ENCODE measurements around the gene TCF4.

TCF4 gene

DNA sequence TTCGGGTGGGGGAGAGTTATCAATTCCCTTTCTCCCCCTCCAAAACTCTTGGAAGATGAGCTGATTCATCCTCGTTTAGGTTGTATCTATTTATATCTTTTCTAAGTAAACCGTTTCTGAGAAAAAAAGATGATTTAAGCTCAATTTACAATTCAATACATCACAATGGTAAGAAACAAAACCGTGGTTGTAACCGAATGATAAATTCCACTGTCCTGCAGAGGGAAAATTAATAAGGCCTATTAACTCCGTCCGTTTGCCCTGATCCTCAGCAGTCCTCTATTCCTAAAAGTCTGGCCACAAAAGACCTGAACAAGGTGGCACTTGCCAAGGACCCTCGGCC lies 286.2 kb downstream of the TCF4 start:
- Histone ChIP-seq H3K27me3 (replicated peaks; ENCODE audit: control insufficient read depth, insufficient read depth, low read length, poor library complexity, severe bottlenecking) (no peaks in the 10 kb centered on the region), H3K9me3 (ENCODE audit: control insufficient read depth, low read length) (no peaks in the 10 kb centered on the region), H3K27ac (ENCODE audit: insufficient read depth, low read length, poor library complexity, severe bottlenecking) (no peak overlapping the region), H3K36me3 (ENCODE audit: control insufficient read depth, insufficient read depth, low read length) (no peaks in the 10 kb centered on the region), H3K4me1 (ENCODE audit: control insufficient read depth, insufficient read depth, low read length, poor library complexity, severe bottlenecking) (no peaks in the 10 kb centered on the region), H3K4me3 (ENCODE audit: insufficient read depth, low read depth, low read length, poor library complexity, severe bottlenecking) (no peak overlapping the region)
- no peak for DNase-seq

DNA sequence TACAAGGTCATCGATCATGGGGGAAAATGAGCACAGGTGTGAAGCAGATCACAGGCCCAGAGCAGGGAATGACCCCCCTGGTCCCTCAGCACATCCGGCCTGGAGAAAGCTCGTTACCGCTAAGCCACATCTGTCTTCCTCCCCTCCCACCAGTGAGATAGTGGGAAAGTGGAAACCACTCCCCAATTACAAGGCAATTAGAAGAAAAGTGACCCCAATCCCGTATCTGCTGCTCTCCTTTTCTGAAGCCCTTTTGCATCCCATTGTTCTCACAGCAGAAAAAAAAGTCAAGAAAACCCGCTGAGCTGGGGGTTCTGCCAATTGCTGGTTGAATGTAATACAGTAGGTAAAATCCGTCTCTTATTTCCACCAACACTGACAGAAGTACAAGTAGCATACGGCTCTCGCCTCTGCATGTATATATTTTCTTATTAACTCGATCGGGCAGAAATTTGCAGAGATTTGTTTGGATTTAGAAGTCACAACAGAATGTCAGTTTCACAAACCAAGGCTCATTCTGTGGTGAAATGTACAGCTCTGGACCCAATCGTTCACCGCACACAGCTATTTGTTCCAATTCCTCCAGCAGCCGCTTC lies 287.0 kb downstream of the TCF4 start:
- no peaks in the 10 kb centered on the region for H3K36me3 ChIP-seq (ENCODE audit: control insufficient read depth, insufficient read depth, low read length)
- H3K4me1 ChIP-seq (ENCODE audit: control insufficient read depth, insufficient read depth, low read length, poor library complexity, severe bottlenecking), result no peaks in the 10 kb centered on the region
- H3K9me3 ChIP-seq (ENCODE audit: control insufficient read depth, low read length), result no peaks in the 10 kb centered on the region
- H3K27me3 ChIP-seq (replicated peaks; ENCODE audit: control insufficient read depth, insufficient read depth, low read length, poor library complexity, severe bottlenecking), result no peaks in the 10 kb centered on the region
- no peak for DNase-seq
- H3K27ac ChIP-seq (ENCODE audit: insufficient read depth, low read length, poor library complexity, severe bottlenecking), result no peak overlapping the region
- H3K4me3 ChIP-seq (ENCODE audit: insufficient read depth, low read depth, low read length, poor library complexity, severe bottlenecking), result no peak overlapping the region

DNA sequence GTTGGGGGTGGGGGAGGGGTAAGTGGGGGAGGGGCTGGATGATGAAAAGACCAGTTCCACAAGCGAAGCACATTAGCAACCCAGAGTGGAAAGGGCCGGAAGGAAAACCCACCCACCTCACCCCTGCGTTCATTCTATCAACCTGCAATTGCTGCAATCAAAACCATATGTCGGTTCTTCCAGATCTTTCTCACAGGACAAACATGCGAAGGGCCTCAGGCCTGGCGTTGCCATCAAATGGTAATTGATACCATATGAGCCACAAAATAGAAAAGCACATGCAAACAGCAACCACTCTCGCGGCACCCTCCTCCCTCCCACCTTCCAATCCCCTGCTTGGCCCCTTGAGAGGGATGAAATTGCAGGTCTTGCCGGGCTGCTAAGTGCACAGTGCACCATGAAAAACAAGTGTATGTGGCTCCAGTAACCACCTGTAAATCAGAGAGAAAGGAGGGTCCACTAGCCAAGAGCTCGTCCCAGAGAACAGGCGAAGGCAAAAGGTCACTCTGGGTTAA lies 287.5 kb downstream of the TCF4 start:
- Histone ChIP-seq H3K27me3 (replicated peaks; ENCODE audit: control insufficient read depth, insufficient read depth, low read length, poor library complexity, severe bottlenecking) (no peaks in the 10 kb centered on the region), H3K4me3 (ENCODE audit: insufficient read depth, low read depth, low read length, poor library complexity, severe bottlenecking) (no peak overlapping the region)

DNA sequence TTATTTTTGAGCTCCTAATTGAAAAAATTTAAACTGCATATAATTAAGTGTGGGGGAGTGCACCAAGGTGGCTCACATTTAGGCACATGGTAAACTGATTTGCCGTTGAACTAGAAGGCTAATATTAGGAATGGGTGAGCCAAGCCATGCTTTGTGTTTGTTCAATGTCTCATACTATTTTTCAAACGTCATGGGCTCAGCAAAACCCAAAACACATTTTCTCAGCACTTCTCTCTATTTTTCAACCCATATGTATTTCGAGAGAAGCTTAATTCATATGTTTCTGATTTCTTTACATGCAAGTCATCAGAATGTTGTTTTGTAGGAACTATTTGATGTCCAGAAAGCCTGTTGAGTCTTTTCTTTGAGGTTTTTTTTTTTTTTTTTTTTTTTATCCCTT lies 291.2 kb downstream of the TCF4 start:
- no peak overlapping the region for H3K4me3 ChIP-seq (ENCODE audit: insufficient read depth, low read depth, low read length, poor library complexity, severe bottlenecking)
- H3K4me1 ChIP-seq (ENCODE audit: control insufficient read depth, insufficient read depth, low read length, poor library complexity, severe bottlenecking), result no peaks in the 10 kb centered on the region
- H3K27me3 ChIP-seq (replicated peaks; ENCODE audit: control insufficient read depth, insufficient read depth, low read length, poor library complexity, severe bottlenecking), result no peaks in the 10 kb centered on the region
- H3K36me3 ChIP-seq (ENCODE audit: control insufficient read depth, insufficient read depth, low read length), result no peaks in the 10 kb centered on the region
- no peak overlapping the region for H3K27ac ChIP-seq (ENCODE audit: insufficient read depth, low read length, poor library complexity, severe bottlenecking)
- no peaks in the 10 kb centered on the region for H3K9me3 ChIP-seq (ENCODE audit: control insufficient read depth, low read length)
- no peak for DNase-seq

More for the DNA sequence above, 287.5 kb downstream of the TCF4 start:
- Histone ChIP-seq H3K4me1 (ENCODE audit: control insufficient read depth, insufficient read depth, low read length, poor library complexity, severe bottlenecking) (no peaks in the 10 kb centered on the region), H3K36me3 (ENCODE audit: control insufficient read depth, insufficient read depth, low read length) (no peaks in the 10 kb centered on the region), H3K9me3 (ENCODE audit: control insufficient read depth, low read length) (no peaks in the 10 kb centered on the region), H3K27ac (ENCODE audit: insufficient read depth, low read length, poor library complexity, severe bottlenecking) (no peak overlapping the region)
- DNase-seq, result no peak

DNA sequence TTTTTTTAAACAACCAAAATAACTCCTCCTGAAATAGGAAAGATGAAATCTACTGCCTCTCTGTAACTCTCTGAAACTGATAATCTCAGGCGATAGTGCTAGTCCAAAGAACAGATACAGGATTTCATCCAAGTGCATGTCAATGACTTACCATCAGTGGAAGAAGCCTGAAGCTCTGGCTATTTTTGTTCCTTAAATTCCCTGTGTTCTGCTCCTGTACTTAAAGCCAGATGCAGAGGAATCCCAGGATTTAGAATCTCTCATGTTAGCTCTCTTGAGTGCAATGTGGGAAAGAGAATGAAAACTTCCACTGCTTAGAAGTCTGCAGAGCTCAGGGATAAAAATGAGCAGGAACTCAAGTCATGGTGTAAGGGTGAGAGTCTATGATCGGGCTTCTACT lies 291.9 kb downstream of the TCF4 start:
- no peaks in the 10 kb centered on the region for H3K4me1 ChIP-seq (ENCODE audit: control insufficient read depth, insufficient read depth, low read length, poor library complexity, severe bottlenecking)
- no peak for DNase-seq
- H3K9me3 ChIP-seq (ENCODE audit: control insufficient read depth, low read length), result no peaks in the 10 kb centered on the region
- H3K4me3 ChIP-seq (ENCODE audit: insufficient read depth, low read depth, low read length, poor library complexity, severe bottlenecking), result no peak overlapping the region
- H3K27me3 ChIP-seq (replicated peaks; ENCODE audit: control insufficient read depth, insufficient read depth, low read length, poor library complexity, severe bottlenecking), result no peaks in the 10 kb centered on the region
- no peaks in the 10 kb centered on the region for H3K36me3 ChIP-seq (ENCODE audit: control insufficient read depth, insufficient read depth, low read length)
- H3K27ac ChIP-seq (ENCODE audit: insufficient read depth, low read length, poor library complexity, severe bottlenecking), result no peak overlapping the region

DNA sequence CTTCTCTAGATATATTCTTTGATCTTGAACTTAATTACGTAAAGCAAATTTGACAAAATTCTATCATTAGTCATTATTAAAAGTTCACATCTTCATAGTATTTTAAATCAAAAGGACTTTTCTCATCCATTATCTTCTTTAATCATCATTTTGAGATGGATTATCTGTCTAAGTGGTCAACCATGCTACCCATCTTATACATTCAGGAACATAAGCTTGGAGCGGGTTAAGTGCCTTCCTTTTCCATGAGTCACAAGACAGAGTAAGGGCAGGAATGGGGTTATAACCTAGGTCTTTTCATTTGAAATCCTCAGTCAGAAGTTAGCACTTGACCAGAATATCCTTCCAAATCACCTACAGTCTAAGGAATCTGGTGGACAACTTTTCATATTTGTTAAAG lies 297.1 kb downstream of the TCF4 start:
- Histone ChIP-seq H3K4me1 (ENCODE audit: control insufficient read depth, insufficient read depth, low read length, poor library complexity, severe bottlenecking) (no peaks in the 10 kb centered on the region), H3K27ac (ENCODE audit: insufficient read depth, low read length, poor library complexity, severe bottlenecking) (no peak overlapping the region)
- DNase-seq, result no peak

DNA sequence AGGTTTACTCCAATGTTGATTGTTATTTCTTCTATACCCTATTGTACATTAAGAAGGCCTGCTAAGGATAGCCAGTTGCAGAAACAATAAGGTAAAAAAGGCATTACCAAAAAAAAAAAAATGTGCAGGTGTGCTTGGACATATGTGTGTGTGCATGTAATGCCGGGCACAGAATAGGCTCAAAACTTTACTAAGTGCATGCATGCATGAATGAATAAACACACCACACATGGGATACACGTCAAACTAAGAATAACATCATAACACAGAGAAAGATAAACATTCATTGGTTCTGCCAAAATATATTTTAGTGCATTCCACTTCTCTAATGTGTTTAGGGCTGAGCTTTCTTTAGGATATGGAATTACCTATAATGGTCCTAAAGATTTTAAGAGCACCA lies 298.2 kb downstream of the TCF4 start:
- H3K27ac ChIP-seq (ENCODE audit: insufficient read depth, low read length, poor library complexity, severe bottlenecking), result no peak overlapping the region
- H3K4me3 ChIP-seq (ENCODE audit: insufficient read depth, low read depth, low read length, poor library complexity, severe bottlenecking), result no peak overlapping the region
- no peaks in the 10 kb centered on the region for H3K4me1 ChIP-seq (ENCODE audit: control insufficient read depth, insufficient read depth, low read length, poor library complexity, severe bottlenecking)
- H3K36me3 ChIP-seq (ENCODE audit: control insufficient read depth, insufficient read depth, low read length), result no peaks in the 10 kb centered on the region
- no peaks in the 10 kb centered on the region for H3K27me3 ChIP-seq (replicated peaks; ENCODE audit: control insufficient read depth, insufficient read depth, low read length, poor library complexity, severe bottlenecking)
- no peak for DNase-seq
- no peaks in the 10 kb centered on the region for H3K9me3 ChIP-seq (ENCODE audit: control insufficient read depth, low read length)

More for the DNA sequence above, 297.1 kb downstream of the TCF4 start:
- Histone ChIP-seq H3K36me3 (ENCODE audit: control insufficient read depth, insufficient read depth, low read length) (no peaks in the 10 kb centered on the region), H3K27me3 (replicated peaks; ENCODE audit: control insufficient read depth, insufficient read depth, low read length, poor library complexity, severe bottlenecking) (no peaks in the 10 kb centered on the region), H3K9me3 (ENCODE audit: control insufficient read depth, low read length) (no peaks in the 10 kb centered on the region), H3K4me3 (ENCODE audit: insufficient read depth, low read depth, low read length, poor library complexity, severe bottlenecking) (no peak overlapping the region)

DNA sequence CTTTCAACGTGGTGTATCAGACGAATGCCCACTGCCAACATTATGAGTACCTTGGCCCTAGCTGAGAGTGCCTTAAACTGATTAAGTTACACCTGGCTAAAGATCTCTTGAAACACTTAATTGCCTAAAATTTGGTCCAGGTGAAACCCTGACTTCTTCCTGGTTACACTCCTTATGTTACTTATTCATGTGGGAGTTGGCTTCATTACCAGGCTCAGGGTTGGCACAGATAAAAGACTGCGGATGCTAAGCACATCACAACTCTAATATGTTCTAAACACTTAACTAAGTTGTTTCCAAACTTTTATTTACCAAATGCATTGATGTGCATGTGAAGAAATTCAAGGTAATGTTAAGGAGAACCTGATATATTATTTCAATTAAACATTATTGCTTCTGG lies 298.9 kb downstream of the TCF4 start:
- Histone ChIP-seq H3K27ac (ENCODE audit: insufficient read depth, low read length, poor library complexity, severe bottlenecking) (no peak overlapping the region), H3K4me1 (ENCODE audit: control insufficient read depth, insufficient read depth, low read length, poor library complexity, severe bottlenecking) (no peaks in the 10 kb centered on the region), H3K9me3 (ENCODE audit: control insufficient read depth, low read length) (no peaks in the 10 kb centered on the region), H3K4me3 (ENCODE audit: insufficient read depth, low read depth, low read length, poor library complexity, severe bottlenecking) (no peak overlapping the region), H3K36me3 (ENCODE audit: control insufficient read depth, insufficient read depth, low read length) (no peaks in the 10 kb centered on the region), H3K27me3 (replicated peaks; ENCODE audit: control insufficient read depth, insufficient read depth, low read length, poor library complexity, severe bottlenecking) (no peaks in the 10 kb centered on the region)
- DNase-seq, result no peak

DNA sequence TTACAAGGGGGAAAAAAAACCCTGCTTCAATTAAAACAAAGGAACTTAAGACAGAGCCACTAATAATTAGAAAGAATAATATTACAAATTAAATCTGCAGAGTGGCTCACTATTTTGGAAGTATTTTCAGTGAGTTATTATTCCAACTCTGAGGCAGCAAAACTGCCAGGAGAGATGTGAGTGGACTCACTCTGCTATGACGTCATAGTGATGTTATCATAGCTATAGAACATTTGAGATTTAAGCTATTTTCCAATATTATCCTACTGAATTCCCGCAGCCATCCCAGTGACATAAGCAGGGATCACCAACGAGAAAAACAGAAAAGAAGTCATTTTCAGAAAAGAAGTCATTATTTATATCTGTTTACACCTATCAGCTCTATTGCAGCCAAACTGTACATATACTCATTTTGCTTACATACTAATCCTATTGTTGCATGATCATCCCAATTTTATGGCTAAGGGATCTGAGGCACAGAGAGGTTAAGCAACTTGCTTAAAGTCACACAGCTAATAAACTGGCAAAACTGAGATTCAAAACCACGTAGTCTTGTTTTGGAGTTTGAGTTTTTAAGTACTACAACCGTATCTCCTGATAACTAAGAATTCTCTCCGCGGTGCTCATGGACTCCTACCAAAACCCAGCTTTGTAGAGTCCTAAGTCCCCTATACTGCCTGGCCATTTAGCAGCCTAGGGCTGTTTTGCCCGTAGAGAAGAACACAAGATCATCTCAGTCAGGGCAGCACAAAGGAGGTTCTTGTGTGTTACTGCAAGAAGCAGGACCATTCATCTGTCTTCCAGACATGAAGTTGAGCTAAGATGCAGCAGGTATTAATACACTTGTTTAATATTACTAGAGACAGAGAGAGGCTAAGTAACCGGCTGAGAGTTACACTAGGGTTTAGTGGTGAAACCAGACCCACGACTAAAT lies 299.8 kb downstream of the TCF4 start:
- no peaks in the 10 kb centered on the region for H3K27me3 ChIP-seq (replicated peaks; ENCODE audit: control insufficient read depth, insufficient read depth, low read length, poor library complexity, severe bottlenecking)
- H3K27ac ChIP-seq (ENCODE audit: insufficient read depth, low read length, poor library complexity, severe bottlenecking), result no peak overlapping the region
- no peaks in the 10 kb centered on the region for H3K36me3 ChIP-seq (ENCODE audit: control insufficient read depth, insufficient read depth, low read length)
- no peak overlapping the region for H3K4me3 ChIP-seq (ENCODE audit: insufficient read depth, low read depth, low read length, poor library complexity, severe bottlenecking)
- no peaks in the 10 kb centered on the region for H3K9me3 ChIP-seq (ENCODE audit: control insufficient read depth, low read length)
- DNase-seq, result no peak
- no peaks in the 10 kb centered on the region for H3K4me1 ChIP-seq (ENCODE audit: control insufficient read depth, insufficient read depth, low read length, poor library complexity, severe bottlenecking)

DNA sequence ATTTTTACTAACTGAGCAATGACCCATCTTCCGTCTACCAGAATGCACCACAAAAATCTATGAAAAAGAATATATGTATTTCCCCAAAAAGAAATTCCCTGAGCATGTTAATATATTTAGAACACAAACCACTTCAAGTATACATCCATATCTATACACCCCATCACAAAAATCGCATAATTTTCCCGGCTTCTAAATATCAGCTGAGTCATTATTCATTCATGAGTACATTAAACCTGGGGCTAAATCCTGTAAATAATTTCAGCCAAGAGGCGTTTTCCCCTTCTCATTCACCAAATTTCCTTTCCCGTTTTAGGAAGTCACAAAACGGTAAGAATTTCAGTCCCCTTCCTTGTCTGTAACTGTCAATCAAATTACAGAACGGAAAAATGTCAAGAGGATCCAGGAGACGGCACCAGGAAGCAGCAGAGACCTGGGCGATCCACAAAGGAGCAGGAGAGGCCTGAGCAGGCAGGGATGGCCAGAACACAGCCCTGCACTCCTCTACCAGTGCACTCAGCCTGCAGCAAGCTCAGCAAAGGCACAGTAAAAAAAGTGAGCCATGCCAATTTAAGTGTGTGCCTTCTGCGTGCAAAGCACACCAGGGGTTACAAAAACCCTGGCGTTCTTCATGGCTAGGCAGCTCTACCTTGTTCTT lies 300.7 kb downstream of the TCF4 start:
- no peak for DNase-seq
- Histone ChIP-seq H3K4me1 (ENCODE audit: control insufficient read depth, insufficient read depth, low read length, poor library complexity, severe bottlenecking) (no peaks in the 10 kb centered on the region), H3K27me3 (replicated peaks; ENCODE audit: control insufficient read depth, insufficient read depth, low read length, poor library complexity, severe bottlenecking) (no peaks in the 10 kb centered on the region), H3K4me3 (ENCODE audit: insufficient read depth, low read depth, low read length, poor library complexity, severe bottlenecking) (no peak overlapping the region), H3K36me3 (ENCODE audit: control insufficient read depth, insufficient read depth, low read length) (no peaks in the 10 kb centered on the region), H3K27ac (ENCODE audit: insufficient read depth, low read length, poor library complexity, severe bottlenecking) (no peak overlapping the region), H3K9me3 (ENCODE audit: control insufficient read depth, low read length) (no peaks in the 10 kb centered on the region)
